GM19025 (cell line): Measurements from ENCODE around the gene AGMAT.

Experiments used
- ATAC-seq: cut with Tn5 transposase; IDR thresholded peaks from one replicate; pipeline ENCODE4 v1.9.1; 2021; ENCODE audit warnings: mild to moderate bottlenecking, low read depth, moderate library complexity; ENCODE audit not compliant: unreplicated experiment

The AGMAT gene, protein sequence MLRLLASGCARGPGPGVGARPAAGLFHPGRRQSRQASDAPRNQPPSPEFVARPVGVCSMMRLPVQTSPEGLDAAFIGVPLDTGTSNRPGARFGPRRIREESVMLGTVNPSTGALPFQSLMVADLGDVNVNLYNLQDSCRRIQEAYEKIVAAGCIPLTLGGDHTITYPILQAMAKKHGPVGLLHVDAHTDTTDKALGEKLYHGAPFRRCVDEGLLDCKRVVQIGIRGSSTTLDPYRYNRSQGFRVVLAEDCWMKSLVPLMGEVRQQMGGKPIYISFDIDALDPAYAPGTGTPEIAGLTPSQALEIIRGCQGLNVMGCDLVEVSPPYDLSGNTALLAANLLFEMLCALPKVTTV

DNA sequence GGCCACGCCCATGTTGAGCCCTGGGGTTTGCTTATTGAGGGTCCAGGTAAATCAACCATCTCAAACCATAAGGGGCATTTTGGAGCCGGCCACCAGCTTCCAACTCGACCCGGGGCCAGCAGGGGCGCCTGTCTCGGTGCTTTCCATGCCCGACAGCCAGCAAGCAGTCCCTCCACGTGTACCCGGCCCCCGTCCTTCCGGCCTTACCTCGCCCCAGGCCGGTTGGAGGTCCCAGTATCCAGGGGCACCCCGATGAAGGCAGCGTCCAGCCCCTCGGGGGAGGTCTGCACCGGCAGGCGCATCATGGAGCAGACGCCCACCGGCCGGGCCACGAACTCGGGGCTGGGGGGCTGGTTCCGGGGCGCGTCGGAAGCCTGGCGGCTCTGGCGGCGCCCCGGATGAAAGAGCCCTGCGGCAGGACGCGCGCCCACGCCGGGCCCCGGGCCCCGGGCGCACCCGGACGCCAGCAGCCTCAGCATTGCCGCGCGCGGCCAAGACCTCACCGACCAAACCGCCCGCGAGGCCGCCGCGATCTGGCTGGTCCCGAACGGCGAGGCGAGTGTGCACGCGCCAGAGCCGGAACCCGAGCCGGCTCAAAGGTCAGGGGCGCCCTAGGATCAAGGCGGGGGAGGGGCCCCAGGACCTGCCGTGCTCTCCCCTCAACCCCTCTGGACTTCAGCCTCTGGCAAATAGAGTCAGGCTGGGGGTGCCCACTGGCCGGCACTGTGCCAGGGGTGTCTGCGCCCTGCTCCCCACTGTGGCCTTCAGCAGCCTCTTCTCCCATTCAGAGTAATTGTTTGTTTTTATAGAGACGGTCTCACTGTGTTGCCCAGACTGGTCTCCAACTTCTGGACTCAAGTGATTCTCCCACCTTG lies at the start of gene AGMAT:
Gene AGMAT, minus strand, starts transcription at position 563 of the 875 bp plus-strand sequence. Its CDS starts 84 bp downstream, at position 479.
- peak; percentile 52 for ATAC-seq

DNA sequence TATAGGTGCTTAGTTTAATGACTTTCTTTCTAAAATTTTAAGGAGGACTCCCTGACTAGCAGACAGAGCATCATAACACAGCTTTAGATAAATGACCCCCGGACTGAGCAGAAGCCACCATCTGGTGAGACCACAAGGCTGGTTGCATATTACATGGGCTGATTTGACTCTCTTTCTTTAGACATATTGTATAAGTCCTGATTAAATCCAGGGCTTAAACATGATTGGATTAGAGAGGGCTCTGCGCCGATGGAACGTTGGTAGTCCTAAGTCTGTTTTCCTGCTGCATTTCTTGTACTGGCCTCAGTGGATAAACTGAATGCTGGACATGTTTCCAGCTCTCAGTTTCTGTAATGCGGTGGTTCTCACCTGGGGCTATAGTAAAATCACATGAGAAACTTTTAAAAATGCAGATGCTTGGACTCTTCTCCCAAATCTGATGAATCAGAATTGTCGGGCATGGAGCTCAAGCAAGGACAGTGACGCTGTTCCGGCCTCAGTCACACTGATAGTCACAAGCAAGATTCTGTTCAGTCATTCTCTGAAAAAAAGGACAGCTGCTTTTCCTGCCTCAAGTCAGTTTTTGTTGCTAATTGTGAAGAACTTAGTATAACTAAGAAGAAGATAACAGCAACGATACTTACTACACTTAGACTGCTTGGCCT lies 49.0 kb upstream of the AGMAT start:
- ATAC-seq, result no peak

DNA sequence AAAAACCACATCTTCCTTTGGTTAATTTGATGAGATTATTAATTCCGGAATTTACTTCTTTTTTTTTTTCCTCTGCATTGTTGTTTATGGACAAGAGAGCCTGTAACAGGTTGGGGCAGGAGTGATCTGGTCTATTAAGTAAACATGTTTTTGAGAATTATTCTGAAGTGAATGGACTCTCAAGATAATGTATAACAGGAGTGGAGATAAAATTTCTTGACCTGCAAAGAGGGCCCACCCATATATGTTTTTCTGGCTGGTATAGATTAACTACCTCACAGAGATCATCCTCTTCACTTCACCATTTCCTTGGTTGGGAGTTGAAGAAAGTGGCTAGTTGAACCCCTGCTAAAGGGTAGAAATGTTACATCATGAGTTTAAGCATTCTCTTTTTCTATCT lies 43.2 kb upstream of the AGMAT start:
- peak; percentile 28 for ATAC-seq

DNA sequence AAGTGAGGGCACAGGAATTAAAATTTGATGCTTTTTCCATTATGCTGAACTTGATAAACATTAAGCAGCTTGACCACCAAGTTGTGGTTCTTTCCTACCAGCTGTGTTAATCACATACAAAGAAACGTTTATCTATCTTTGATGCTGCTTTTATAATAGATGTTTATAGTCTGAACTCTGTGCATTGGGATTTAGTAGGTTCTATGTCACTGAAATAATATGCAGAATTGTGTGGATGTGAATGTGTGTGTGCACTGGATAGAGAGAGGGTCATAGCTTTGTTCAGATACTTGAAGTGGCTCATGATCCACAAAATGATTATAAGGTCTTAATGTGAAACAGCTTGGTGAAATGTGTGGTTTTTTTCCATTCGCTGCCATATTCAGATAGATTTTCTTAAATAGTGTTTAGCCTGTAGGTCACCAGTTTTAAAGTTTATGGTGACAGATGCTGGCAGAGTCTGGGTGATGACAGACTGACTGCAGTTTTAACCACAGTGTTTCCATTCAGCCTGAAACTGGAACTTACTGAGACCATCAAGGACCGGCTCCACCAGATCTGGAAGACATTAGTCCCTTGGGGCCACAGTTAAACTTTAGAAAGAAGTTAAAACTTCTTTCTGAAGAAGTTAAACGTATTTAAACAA lies 42.6 kb upstream of the AGMAT start:
- ATAC-seq, result peak; percentile 94

DNA sequence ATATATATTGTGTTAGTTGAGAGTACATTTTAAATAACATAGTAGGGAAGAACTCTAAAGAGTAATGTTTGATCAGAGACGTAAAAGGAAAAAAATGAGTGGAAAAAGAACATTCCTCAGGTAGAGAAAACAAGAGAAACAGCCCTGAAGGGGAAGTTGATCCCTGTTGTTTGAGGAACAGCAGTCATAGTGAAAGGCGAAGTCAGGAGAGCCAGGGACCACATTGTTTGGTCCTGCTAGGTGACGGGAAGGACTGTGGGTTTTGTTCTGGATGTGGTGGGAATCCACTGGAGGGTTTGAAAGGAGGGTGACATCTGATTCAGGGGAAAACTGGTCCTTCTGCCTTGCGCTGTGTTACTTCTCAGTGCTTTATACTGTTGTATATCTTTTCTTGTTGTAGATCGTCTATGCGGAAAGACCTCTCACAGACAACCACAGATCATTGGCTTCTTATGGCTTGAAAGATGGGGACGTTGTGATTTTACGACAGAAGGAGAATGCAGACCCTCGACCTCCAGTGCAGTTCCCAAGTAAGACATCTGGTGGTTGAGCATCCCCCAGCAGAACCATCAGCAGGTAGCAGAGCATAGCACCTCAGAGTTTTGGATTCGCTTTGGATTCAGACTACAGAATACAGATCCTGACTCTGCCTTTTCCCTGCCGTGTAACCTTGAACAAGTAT lies 41.6 kb upstream of the AGMAT start:
- no peak for ATAC-seq

DNA sequence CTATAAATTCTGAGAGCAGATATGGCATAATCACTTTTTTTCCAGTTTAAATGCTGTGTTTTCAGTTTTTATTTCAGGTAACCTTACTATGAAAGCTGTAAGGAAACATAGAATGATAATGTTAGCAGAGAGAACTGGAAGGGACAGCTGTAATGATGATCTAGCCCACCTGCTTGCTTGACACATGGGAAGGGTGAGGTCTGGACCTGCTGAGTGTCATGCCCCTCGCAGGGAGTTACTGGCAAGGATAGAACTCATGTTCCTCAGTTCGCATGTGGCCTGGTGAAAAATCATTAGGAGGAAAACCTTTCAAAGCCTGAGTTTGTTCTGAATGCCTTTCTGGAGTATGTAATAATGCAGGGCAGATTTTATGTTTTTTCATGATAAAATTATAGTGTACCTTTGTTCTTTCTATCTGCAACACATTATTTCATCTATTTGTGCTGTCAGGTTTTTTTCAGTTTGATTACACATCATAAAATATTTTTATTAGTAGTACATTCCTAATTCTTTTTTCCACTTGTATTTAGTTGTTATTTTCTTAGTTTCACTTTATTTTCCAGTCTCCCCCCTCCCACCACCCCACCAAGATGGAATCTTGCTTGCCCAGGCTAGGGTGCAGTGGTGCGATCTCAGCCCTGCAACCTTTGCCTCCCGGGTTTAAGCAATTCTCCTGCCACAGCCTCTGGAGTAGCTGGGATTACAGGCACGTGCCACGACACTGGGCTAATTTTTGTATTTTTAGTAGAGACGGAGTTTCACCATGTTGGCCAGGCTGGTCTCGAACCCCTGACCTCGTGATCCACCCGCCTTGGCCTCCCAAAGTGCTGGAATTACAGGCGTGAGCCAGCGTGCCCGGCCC lies 40.4 kb upstream of the AGMAT start:
- ATAC-seq, result no peak

GRCh38 chr1:15624133-15624714 lies 39.4 kb upstream of the AGMAT start:
- ATAC-seq, result no peak

GRCh38 chr1:15623435-15623834 lies 38.6 kb upstream of the AGMAT start:
- ATAC-seq, result no peak

DNA sequence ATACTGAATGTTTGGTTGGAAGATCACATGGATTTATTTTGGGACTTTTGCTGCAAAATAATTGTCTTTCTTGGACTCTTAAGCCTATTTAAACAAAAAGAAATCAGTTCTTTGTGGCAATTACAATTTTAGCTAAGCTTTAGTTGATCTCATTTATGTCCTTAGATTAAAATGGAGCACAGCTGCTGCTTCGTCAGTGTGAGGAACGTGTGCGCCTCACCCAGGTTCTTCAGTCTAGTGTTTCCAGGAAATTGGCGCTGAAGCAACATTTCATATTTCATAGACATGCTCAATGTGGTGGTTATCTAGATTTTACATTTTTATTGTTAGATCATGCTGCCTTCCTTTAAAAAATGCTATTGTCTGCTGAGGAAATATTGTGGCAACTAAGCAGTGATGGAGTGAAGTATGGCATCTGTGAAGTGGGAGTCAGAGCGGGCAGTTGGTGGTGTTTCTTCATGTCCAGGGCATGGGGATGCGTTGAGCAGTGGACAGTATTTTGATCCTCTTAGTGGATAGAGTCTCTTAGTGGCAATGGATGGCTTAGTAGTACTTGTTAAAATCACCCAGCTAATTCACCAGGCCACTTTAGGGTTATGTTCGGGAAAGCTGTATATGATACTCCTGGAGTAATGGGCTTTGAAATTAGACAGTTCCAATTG lies 38.0 kb upstream of the AGMAT start:
- no peak for ATAC-seq

DNA sequence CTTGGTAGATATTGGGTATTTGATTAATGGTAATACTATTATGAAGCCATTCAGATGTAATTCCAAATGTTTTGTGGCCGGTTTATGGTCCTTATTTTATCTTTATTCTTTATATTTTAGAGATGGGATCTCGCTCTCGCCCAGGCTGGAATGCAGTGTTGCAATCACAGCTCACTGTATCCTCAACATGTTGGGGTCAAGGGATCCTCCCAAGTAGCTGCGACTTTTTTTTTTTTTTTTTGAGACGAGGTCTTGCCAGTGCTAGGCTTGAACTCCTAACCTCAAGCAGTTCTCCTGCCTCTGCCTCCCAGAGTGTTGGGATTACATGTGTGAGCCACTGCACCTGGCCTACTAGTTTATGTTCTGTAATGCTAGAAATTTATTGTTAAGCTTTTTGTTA lies 37.1 kb upstream of the AGMAT start:
- ATAC-seq, result no peak

DNA sequence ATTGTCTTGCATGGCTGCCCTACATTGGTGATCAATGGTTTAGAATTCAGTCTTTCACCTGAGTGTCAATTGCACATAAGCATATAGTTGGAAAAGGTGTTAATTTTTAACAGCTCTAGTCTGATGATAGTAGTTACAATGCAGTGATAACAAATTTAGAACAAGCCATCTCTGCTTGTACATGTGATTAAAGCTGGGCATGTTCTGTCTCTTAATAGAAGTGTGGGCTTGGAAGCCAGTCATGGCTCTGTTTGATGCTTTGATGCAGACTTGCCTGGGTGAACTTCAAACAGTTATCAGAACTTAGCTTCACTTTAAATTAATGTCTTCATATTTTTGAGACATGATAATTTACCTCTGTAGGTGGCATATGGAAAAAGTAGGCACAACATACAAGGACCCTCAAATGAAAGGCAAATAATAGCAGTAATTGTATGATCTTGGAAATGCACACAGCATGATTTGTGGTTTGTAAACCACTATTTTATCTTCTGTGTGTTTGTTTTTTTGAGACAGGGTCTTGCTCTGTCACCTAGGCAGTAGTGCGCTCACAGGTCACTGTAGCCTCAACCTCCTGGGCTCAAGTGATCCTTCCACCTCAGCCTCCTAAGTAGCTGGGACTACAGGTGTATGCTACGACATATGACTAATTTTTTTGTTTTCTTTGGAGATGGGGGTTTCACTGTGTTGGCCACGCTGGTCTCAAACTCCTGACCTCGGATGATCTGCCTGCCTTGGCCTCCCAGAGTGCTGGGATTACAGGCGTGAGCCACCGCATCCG lies 36.2 kb upstream of the AGMAT start:
- no peak for ATAC-seq

- no peak for ATAC-seq
Measured at GRCh38 chr1:15620155-15620545, 35.3 kb upstream of the AGMAT start.

- ATAC-seq, result no peak
Measured at GRCh38 chr1:15618655-15619525, 34.0 kb upstream of the AGMAT start.

GRCh38 chr1:15618077-15618654 lies 33.3 kb upstream of the AGMAT start:
- ATAC-seq, result peak; percentile 23

DNA sequence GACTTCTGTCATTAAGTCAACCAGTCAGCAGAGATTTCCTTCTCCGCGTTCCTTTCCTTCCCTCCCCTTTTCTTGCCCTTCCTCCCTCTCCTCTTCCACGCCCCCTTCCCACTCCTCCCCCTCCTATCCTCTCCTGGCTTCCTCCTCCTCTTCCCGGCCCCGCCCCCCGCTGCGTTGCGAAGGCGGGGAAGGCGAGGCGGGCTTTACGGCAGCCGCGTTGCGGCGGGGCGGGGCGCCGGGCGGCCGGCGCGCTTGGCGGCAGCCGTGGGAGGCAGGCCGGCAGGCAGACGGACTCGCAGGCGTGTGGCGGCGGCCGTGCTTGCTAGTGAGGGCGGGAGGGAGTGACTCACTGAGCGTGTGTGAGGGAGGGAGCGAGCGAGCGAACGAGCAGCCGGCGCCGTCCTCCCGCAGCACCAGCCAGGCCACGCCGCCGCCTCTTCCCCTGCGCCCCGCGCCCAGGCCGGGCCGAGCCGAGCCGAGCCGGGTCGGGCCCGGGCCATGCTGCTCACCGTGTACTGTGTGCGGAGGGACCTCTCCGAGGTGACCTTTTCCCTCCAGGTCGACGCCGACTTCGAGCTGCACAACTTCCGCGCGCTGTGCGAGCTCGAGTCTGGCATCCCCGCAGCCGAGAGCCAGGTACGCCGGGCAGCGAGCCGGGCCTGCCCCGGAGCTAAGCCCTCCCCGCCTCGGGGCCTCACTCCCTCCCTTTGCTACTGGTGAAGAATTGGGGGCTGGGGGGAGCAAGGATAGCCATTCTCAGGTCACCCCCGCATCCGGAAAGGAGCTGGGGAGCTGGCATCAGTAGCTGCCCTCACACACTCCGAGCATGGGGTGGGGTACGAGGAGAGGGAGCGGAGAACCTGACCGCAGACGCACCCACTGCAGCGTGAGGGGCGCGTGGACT lies 32.6 kb upstream of the AGMAT start, which contains the start of gene DDI2:
Gene DDI2, plus strand, starts transcription at position 286 of the 904 bp plus-strand sequence. Its CDS starts 213 bp downstream, at position 499.
- peak; percentile 64 for ATAC-seq
